ENCODE data around the gene NOS1AP.
A peak's percentile ranks its signal among the peaks of the same experiment; 100 is the strongest.

Gene NOS1AP

DNA sequence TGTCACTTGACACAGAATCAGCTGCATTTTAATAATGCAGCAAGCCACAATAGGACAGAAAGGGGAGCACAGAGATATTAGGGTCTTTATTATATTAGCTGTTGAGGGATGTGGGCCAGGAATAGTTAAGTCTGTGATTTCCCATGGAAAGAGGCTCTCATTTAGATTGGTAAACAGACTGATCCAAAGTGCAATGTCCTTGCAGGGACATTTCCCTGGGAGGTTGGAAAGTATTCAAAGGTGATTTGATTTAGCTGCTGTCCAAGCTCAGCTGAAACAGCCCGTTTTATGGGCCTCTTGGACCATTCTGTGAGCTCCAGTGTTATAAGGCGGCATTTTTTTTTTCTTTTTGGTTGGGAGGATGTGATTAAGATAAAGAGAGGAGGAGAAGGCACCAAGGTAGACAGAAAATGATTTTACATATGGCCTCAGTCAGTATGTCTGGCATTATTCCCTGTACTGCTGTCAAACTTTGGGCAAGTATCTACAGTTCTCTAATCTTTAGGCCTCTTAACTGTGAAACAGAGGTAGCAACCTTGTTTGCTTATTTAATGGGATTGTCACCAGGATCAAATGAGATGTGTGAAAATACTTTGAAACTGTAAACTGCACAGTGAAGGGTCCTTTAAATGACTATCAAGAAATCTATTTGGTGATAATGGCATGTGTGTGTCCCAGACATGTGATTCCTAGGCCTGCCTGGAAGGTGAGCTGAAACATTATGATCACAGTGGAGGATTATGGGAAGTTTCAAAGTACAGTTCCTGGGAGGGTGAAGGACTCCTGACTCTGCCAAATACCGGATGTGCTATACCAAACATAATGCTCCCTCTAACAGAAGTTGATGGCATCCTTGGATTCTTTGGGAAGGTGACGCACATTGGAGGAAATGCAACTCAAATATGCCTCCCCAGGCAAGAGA, 62.2 kb downstream of the NOS1AP start:
- Histone ChIP-seq H3K27me3 (no peaks in the 10 kb centered on the region), H3K27ac (no peak overlapping the region), H3K9me3 (no peaks in the 10 kb centered on the region), H4K20me1 (no peaks in the 10 kb centered on the region), H3K4me2 (no peak overlapping the region), H3K9ac (no peak overlapping the region), H3K4me3 (no peak overlapping the region), H3K4me1 (no peaks in the 10 kb centered on the region; the same call in 1 of the 2 replicates), H3K36me3 (no peaks in the 10 kb centered on the region)
- no peak for TF ChIP-seq Cebpa-rat (IDR thresholded peaks at IDR 0.05)

- Histone ChIP-seq H3K4me2 (peak overlapping the region; percentile 11; the same call in 1 of the 2 replicates), H3K36me3 (no peaks in the 10 kb centered on the region), H3K27ac (no peak overlapping the region), H3K9me3 (no peaks in the 10 kb centered on the region), H3K9ac (no peak overlapping the region), H3K4me3 (no peak overlapping the region), H3K27me3 (no peaks in the 10 kb centered on the region), H3K4me1 (peaks cover 17% of the 10 kb centered on the region), H4K20me1 (no peaks in the 10 kb centered on the region)
- no peak for TF ChIP-seq Cebpa-rat (IDR thresholded peaks at IDR 0.05)
These were observed 64.1 kb downstream of the NOS1AP start for GRCh38 chr1:162133566-162133965.

GRCh38 chr1:162134646-162135045, 65.2 kb downstream of the NOS1AP start:
- Histone ChIP-seq H4K20me1 (no peaks in the 10 kb centered on the region), H3K4me1 (peaks cover 21% of the 10 kb centered on the region), H3K36me3 (no peaks in the 10 kb centered on the region), H3K4me3 (no peak overlapping the region), H3K9me3 (no peaks in the 10 kb centered on the region), H3K27ac (no peak overlapping the region), H3K4me2 (no peak overlapping the region), H3K9ac (no peak overlapping the region), H3K27me3 (no peaks in the 10 kb centered on the region)
- TF ChIP-seq Cebpa-rat (IDR thresholded peaks at IDR 0.05) = no peak

DNA sequence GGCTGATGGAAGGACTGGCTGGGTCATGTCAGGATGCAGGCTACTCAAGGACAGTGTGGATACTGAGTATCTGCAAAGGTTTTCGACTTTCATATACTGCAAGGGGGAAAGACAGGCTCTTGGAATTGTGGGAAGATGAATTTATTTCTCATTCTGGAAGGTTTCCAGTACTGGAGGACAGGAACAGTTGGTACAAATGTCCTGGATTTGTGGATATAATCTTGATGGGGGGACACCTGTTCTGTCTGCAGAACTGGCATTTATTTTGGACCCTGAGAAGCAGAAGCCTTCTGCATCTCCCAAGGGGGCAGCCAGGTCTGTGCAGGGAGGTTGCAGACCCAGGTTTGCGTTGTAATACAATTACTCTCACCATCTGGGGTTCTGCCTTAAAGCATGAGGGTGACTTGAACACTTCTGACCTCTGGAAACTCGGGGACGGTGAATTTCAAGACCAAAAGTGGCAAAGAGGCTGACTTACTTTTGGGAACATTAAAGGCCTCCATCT, 65.8 kb downstream of the NOS1AP start:
- H3K4me2 ChIP-seq = no peak overlapping the region
- H3K9me3 ChIP-seq = no peaks in the 10 kb centered on the region
- no peak overlapping the region for H3K27ac ChIP-seq
- peaks cover 21% of the 10 kb centered on the region for H3K4me1 ChIP-seq
- no peak overlapping the region for H3K4me3 ChIP-seq
- H3K27me3 ChIP-seq = no peaks in the 10 kb centered on the region
- H3K36me3 ChIP-seq = no peaks in the 10 kb centered on the region
- no peak for TF ChIP-seq Cebpa-rat (IDR thresholded peaks at IDR 0.05)
- no peaks in the 10 kb centered on the region for H4K20me1 ChIP-seq
- H3K9ac ChIP-seq = no peak overlapping the region

DNA sequence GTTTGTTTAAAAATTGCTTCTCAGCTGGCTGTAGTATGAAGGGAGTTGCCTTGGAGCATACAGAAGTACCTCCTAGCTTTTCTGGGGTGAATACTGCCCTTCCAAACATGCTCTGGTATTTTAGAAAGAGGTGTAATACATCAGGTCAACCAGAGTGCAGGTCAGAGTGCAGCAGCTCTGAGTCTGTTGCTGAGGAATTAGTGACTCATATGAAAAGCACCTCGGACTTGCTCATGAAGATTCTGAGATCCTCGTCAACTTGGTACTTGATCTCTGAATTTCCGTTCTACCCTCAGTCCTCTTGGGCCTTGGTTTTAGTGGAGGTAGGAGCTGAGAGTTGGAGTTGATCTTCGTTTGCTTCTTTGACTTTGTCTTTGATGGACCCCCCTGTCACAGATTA, 67.3 kb downstream of the NOS1AP start:
- H3K4me3 ChIP-seq = no peak overlapping the region
- no peak overlapping the region for H3K9ac ChIP-seq
- H4K20me1 ChIP-seq = no peaks in the 10 kb centered on the region
- no peaks in the 10 kb centered on the region for H3K36me3 ChIP-seq
- no peak overlapping the region for H3K4me2 ChIP-seq
- no peak overlapping the region for H3K27ac ChIP-seq
- H3K4me1 ChIP-seq = peaks cover 21% of the 10 kb centered on the region
- TF ChIP-seq Cebpa-rat (IDR thresholded peaks at IDR 0.05) = no peak
- H3K9me3 ChIP-seq = no peaks in the 10 kb centered on the region
- H3K27me3 ChIP-seq = no peaks in the 10 kb centered on the region

GRCh38 chr1:162137179-162137960, 67.9 kb downstream of the NOS1AP start:
- TF ChIP-seq Cebpa-rat (IDR thresholded peaks at IDR 0.05) = no peak
- no peak overlapping the region for H3K4me3 ChIP-seq
- H3K27me3 ChIP-seq = no peaks in the 10 kb centered on the region
- no peaks in the 10 kb centered on the region for H3K9me3 ChIP-seq
- H3K4me2 ChIP-seq = peak overlapping the region; percentile 63
- no peaks in the 10 kb centered on the region for H3K36me3 ChIP-seq
- no peaks in the 10 kb centered on the region for H4K20me1 ChIP-seq
- peaks cover 21% of the 10 kb centered on the region for H3K4me1 ChIP-seq
- no peak overlapping the region for H3K27ac ChIP-seq
- H3K9ac ChIP-seq = no peak overlapping the region

- no peaks in the 10 kb centered on the region for H3K27me3 ChIP-seq
- H3K4me1 ChIP-seq = peaks cover 25% of the 10 kb centered on the region
- H3K4me3 ChIP-seq = no peak overlapping the region
These were observed 68.6 kb downstream of the NOS1AP start for GRCh38 chr1:162138112-162138511.

GRCh38 chr1:162138599-162139181, 69.2 kb downstream of the NOS1AP start:
- H3K4me2 ChIP-seq = peak overlapping the region; percentile 63
- H3K9me3 ChIP-seq = no peaks in the 10 kb centered on the region
- no peak overlapping the region for H3K9ac ChIP-seq
- H4K20me1 ChIP-seq = no peaks in the 10 kb centered on the region
- no peak overlapping the region for H3K27ac ChIP-seq
- H3K4me1 ChIP-seq = peaks cover 29% of the 10 kb centered on the region
- TF ChIP-seq Cebpa-rat (IDR thresholded peaks at IDR 0.05) = no peak
- H3K4me3 ChIP-seq = no peak overlapping the region
- H3K36me3 ChIP-seq = no peaks in the 10 kb centered on the region
- H3K27me3 ChIP-seq = no peaks in the 10 kb centered on the region

More at GRCh38 chr1:162138112-162138511, 68.6 kb downstream of the NOS1AP start:
- H3K9me3 ChIP-seq = no peaks in the 10 kb centered on the region
- H4K20me1 ChIP-seq = no peaks in the 10 kb centered on the region
- no peaks in the 10 kb centered on the region for H3K36me3 ChIP-seq
- no peak for TF ChIP-seq Cebpa-rat (IDR thresholded peaks at IDR 0.05)
- H3K4me2 ChIP-seq = peak overlapping the region; percentile 63
- no peak overlapping the region for H3K27ac ChIP-seq
- no peak overlapping the region for H3K9ac ChIP-seq

- no peak overlapping the region for H3K4me3 ChIP-seq
- no peaks in the 10 kb centered on the region for H4K20me1 ChIP-seq
- H3K9me3 ChIP-seq = no peaks in the 10 kb centered on the region
- TF ChIP-seq Cebpa-rat (IDR thresholded peaks at IDR 0.05) = no peak
- H3K36me3 ChIP-seq = no peaks in the 10 kb centered on the region
- H3K27ac ChIP-seq = no peak overlapping the region
- H3K9ac ChIP-seq = no peak overlapping the region
- no peak overlapping the region for H3K4me2 ChIP-seq
- H3K4me1 ChIP-seq = peaks cover 29% of the 10 kb centered on the region
- H3K27me3 ChIP-seq = no peaks in the 10 kb centered on the region
These were observed 69.7 kb downstream of the NOS1AP start for GRCh38 chr1:162139211-162139610.
